Mucosa of descending colon (tissue), 3 donors: ENCODE measurements around the gene ANKMY1. TPM values are rescaled to one million over a fixed set of nuclear protein-coding genes. Genes with fewer than 3 reads are reported as not detected.

ENCODE experiments used
- ATAC-seq: fragments of 200-7000 bp; cut with Tn5 transposase; one replicate; pipeline ENCODE4 v1.9.1; 2020; ENCODE audit warnings: mild to moderate bottlenecking, moderate library complexity
- DNase-seq, 3 donors: peaks; one replicate each; pipeline ENCODE4 v3.0.0-alpha.2; 2020
- H3K36me3 ChIP-seq: fragments of 200-600 bp; one replicate; pipeline ENCODE4 v1.8.0; 2021; ENCODE audit warnings: low read depth, mild to moderate bottlenecking
- H3K4me1 ChIP-seq: fragments of 200-600 bp; one replicate; pipeline ENCODE4 v1.8.0; 2021; ENCODE audit warnings: low read depth, mild to moderate bottlenecking
- H3K4me3 ChIP-seq: fragments of 200-600 bp; one replicate; pipeline ENCODE4 v1.8.0; 2021; ENCODE audit warnings: mild to moderate bottlenecking
- H3K9me3 ChIP-seq: fragments of 200-600 bp; one replicate; pipeline ENCODE4 v1.8.0; 2021; ENCODE audit warnings: mild to moderate bottlenecking
- intact Hi-C, 2 donors: fragments of 100-400 bp; cut with DNase I in 1 of 2; cut with micrococcal nuclease in 1 of 2; formaldehyde crosslinking; loops; one replicate each; pipeline versions ENCODE4 v1.11.0 to v1.11.1; 2022; cut with DNase I, micrococcal nuclease
- total RNA-seq, 3 donors: library from RNA; stranded (reverse); fragmentation: NEBNext Ultra II Directional in 2 of 3; extraction: Animal tissue kit (Norgen Biotek cat#: 25700) in 2 of 3; gene quantifications; one replicate each; pipeline versions ENCODE4 v1.2.1 to v1.2.4, GENCODE V29; 2021 to 2023
- TF ChIP-seq, protein P1 (sequence below): fragments of 200-600 bp; IDR thresholded peaks from one replicate; pipeline ENCODE4 v1.8.0; 2022; ENCODE audit warnings: antibody characterized with exemption, mild to moderate bottlenecking
- donor health status: DM: no; HTN: no; CAD: no; lungs with moderate emphysema.
- donor health status: DM: no; HTN: no; CAD: no.
- donor health status: DM: no; HTN: yes; CAD: no.

ANKMY1 gene
- total RNA-seq, 3 donors from 2014 or later: 23.0 to 32.7 (median 23.5) TPM

DNA sequence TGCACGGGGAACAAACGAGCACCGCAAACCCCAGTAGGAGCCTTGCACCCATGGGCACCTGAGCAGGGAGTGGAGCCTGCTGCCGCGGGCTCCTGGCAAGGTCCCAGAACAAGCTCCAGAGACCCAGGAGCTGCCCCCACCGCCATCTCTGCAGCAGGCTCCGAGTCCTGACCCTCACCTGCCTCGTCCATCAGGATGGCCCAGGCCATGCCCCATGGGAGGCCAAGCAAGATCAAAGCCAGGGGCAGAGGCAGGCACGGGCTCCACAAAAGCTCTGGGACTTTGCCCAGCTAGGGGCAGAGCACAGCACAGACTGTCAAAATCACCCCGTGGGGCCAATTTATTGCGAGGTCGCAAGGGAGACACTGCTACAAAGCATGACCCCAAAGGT lies 78.7 kb downstream of the ANKMY1 start:
- DNase-seq: no peak
- no peaks in the 10 kb centered on the region for H3K36me3 ChIP-seq
- no peak for ATAC-seq
- no peaks in the 10 kb centered on the region for H3K4me1 ChIP-seq
- TF ChIP-seq, protein P1, sequence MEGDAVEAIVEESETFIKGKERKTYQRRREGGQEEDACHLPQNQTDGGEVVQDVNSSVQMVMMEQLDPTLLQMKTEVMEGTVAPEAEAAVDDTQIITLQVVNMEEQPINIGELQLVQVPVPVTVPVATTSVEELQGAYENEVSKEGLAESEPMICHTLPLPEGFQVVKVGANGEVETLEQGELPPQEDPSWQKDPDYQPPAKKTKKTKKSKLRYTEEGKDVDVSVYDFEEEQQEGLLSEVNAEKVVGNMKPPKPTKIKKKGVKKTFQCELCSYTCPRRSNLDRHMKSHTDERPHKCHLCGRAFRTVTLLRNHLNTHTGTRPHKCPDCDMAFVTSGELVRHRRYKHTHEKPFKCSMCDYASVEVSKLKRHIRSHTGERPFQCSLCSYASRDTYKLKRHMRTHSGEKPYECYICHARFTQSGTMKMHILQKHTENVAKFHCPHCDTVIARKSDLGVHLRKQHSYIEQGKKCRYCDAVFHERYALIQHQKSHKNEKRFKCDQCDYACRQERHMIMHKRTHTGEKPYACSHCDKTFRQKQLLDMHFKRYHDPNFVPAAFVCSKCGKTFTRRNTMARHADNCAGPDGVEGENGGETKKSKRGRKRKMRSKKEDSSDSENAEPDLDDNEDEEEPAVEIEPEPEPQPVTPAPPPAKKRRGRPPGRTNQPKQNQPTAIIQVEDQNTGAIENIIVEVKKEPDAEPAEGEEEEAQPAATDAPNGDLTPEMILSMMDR: no peak
- H3K9me3 ChIP-seq: no peaks in the 10 kb centered on the region
- H3K4me3 ChIP-seq: no peak overlapping the region
- intact Hi-C loops: no loop called here

DNA sequence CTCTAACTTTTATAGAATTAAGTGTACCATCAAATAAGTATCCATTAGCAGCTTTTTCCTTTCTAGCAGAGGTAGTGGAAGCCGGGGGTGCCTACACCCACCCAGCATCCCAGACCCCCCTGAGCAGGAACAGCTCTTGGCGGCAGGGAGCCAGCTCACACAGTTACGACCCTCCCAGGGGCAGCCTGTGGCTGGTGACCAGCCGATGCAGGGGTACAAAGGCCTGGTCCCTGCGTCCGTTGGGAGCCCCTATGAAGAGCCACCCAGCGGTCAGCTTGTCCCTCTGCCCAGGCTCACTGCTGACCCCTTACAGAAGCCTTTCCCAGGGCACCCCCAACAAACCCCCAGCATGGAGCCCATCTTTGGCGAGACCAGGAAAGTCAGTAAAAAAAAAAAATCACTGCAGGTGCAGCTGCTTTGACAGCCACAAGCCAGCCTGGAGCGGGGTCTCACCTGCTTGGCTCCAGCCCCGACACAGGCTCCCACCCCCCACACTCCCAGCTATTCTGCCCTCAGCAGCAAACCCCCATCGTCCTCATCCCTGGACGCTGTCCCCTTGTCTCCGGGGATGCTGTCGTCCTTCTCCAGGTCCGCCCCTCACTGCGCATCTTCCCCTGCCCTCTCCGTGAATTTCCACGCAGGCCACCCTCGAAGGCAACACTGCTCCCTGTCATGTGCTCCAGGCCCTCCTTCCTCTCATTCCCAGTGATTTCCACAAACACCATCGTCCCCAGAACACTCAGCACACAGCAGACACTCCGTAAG lies 79.3 kb downstream of the ANKMY1 start:
- no peak for ATAC-seq
- TF ChIP-seq, protein P1: no peak
- H3K4me1 ChIP-seq: no peaks in the 10 kb centered on the region
- peaks cover 5% of the 10 kb centered on the region for H3K9me3 ChIP-seq
- intact Hi-C loops: no loop called here
- H3K4me3 ChIP-seq: no peak overlapping the region
- DNase-seq: peak in 1 of 3 donors; percentile 10
- H3K36me3 ChIP-seq: no peaks in the 10 kb centered on the region

DNA sequence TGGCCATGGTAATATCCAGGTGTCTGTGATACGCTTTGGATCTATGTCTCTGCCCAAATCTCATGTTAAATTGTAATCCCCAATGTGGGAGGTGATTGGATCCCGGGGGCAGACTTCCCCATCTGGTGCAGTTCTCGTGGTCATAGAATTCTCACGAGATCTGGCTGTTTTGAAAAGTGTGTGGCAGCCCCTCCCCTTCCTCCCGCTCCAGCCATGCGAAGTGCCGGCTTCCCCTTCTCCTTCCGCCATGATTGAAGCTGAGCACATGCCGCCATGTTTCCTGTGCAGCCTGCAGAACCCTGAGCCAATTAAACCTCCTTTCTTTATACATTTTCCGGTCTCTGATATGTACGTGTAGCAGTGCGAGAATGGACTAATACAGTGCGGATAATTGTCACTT lies 79.9 kb downstream of the ANKMY1 start:
- no peak for DNase-seq
- Histone ChIP-seq H3K9me3 (peaks cover 11% of the 10 kb centered on the region), H3K4me1 (no peaks in the 10 kb centered on the region), H3K36me3 (no peaks in the 10 kb centered on the region), H3K4me3 (no peak overlapping the region)
- ATAC-seq: no peak
- TF ChIP-seq, protein P1: no peak
- intact Hi-C loops: no loop called here

DNA sequence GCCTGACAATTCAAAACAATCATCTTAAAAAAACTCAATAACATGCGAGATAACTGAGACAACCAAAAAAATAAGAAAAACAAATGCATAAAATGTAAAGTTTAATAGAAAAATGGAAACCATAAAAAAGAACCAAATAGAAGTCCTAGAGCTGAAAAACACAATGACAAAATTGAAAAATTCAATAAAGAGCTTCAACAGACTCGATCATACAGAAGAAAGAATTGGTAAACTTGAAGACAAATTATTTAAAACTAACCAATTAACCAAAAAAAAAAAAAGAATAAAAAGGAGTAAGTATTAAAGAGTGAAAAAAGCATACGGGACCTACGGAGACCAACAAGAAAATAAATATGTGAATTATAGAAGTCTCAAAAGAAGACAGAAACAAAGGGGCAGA lies 84.6 kb downstream of the ANKMY1 start:
- ATAC-seq (no peak), DNase-seq (no peak)
- H3K4me1 ChIP-seq: no peaks in the 10 kb centered on the region
- peaks cover 11% of the 10 kb centered on the region for H3K9me3 ChIP-seq
- H3K4me3 ChIP-seq: no peak overlapping the region
- intact Hi-C loops: no loop called here
- no peaks in the 10 kb centered on the region for H3K36me3 ChIP-seq
- TF ChIP-seq, protein P1: no peak

DNA sequence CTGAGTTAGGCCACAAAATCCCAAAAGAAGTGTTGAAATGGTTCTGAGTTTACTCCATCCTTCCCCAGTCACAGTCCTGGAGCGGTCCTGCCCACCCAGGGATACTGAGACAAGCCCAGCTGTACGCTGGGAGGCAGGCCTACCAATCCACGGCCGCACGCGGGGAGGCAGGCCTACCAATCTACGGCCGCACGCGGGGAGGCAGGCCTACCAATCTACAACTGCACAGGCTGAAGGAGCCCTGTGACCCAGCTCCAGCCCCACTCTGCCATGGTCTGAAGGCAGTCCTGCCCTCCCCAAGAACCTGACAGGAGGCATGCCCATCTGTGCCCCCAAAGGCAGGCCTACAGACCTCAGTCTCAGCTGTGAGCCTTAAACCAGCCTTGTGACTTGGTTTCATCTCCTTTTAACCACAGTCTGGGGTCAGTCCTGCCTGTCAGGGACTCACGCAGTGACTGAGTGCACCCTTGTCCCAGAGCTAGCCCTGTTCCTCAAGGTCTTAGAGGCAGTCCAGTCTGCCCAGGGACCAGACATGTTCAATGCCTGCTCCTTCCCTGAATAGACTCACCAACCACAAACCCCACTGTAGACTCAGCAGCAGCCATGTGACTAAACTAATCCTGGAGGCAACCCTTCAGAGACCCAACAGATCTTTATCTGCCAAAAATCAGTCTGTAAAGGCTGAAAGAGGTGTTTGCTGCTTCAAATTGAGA lies 85.6 kb downstream of the ANKMY1 start:
- H3K4me3 ChIP-seq: no peak overlapping the region
- H3K36me3 ChIP-seq: no peaks in the 10 kb centered on the region
- no peak for DNase-seq
- intact Hi-C loops: no loop called here
- H3K9me3 ChIP-seq: peaks cover 11% of the 10 kb centered on the region
- TF ChIP-seq, protein P1: no peak
- H3K4me1 ChIP-seq: no peaks in the 10 kb centered on the region
- ATAC-seq: no peak
